ENCODE results near the gene RPL38. TPM values are rescaled to one million over a fixed set of nuclear protein-coding genes. Genes with fewer than 3 reads are reported as not detected.
"Not testable (repeated sequence)": the region's sequence is repeated elsewhere in the genome, so short reads cannot be mapped to it uniquely, and the experiment has no call there.

RPL38 gene
- total RNA-seq, 1 donor from 2014 or later = 1,109 TPM

DNA sequence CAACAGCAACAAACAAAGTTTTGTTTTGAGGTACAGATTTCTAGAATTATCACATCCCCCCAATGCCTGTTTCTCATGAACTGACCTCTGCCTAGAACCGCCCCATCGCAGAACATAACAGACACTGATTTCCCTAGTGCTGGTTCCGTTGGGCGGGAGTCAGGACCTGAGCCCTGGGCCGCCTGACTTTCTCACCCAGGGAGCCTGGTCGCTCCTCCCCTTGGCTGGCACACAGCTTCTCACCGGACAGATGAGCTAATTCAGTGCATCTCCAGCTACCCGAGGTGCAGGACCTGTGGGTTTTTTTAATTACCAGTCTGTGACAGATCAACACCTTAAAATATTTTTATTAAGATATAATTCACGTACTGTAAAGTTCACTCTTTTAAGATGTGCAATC, 20.1 kb upstream of the RPL38 start:
- intact Hi-C loops (cut with micrococcal nuclease) = no loop called here

DNA sequence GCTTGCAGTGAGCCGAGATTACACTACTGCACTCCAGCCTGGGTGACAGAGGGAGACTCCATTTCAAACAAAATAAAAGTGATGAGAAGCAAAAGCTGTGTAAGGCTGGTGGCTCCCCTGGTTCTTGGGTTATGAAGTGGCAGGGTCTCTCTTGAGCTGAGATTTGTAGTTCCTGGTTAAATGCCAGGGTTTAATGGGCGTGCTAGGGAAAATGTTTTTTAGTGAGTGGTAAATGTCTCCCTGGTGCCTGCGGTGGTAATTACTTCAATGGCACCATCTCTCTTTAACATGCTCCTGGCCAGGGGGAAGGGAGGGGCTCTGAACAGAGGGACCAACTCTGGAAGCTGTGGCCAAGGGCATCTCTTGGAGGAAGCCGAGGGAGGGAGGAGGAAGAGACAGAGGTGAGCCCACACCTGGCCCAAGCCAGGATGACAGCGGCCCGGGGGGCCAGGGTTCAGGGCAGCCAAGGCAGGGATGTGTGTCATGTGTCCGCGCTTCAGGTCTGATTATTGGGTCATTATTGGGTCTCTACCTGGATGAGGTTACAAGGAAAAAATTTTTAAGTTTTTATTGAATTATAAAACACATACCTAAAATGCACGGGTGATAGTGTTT, 17.8 kb upstream of the RPL38 start:
- intact Hi-C loops (cut with micrococcal nuclease) = no loop called here

DNA sequence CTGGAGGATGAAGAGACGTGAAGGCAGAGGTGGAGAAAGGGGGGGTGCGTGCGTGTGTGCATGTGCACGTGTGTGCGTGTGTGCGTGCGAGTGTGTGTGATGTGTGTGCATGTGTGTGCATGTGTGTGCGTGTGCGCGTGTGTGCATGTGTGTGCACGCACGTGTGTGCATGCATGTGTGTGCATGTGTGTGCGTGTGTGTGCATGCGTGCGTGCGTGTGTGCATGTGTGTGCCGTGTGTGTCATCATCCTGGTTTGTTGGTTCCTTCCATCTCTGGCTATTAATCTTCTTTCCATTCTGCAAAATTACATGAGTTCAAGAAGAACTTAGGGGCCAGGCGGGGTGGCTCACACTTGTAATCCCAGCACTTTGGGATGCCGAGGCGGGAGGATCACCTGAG, 17.0 kb upstream of the RPL38 start:
- intact Hi-C loops (cut with micrococcal nuclease) = no loop called here

DNA sequence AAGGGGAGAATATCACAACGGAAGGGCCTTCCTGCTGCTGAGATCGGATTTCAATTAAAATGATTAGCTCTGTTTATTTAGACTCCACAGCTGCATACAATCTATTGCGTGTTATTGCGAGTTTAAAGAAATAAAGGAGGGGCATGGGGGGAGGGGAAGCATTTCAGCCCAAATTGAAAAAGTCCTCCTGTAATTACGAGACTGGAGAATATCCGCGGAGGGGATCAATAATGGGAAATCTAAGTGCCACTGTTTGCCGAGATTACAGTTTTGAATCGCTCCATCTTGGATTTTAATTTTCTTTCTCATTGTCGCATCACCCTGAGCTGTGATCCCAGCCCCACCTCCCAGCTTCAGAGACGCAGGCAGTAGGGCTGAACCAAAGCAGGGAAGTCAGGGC, 15.7 kb upstream of the RPL38 start:
- intact Hi-C loops (cut with micrococcal nuclease) = no loop called here

DNA sequence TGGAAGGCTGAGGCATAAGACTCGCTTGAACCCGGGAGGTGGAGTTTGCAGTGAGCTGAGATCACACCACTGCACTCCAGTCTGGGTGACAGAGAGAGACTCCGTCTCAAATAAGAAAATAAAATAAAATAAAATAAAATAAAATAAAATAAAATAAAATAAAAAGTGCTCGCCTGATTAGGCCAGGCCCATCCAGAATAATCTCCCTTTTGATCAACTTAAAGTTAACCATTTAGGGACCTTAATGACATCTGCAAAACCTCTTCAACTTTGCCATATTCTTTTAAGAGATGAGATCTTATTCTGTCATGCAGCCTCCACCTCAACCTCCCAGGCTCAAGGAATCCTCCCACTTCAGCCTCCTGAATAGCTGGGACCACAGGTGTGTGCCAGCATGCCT, 14.8 kb upstream of the RPL38 start:
- intact Hi-C loops (cut with micrococcal nuclease) = not testable (repeated sequence)

DNA sequence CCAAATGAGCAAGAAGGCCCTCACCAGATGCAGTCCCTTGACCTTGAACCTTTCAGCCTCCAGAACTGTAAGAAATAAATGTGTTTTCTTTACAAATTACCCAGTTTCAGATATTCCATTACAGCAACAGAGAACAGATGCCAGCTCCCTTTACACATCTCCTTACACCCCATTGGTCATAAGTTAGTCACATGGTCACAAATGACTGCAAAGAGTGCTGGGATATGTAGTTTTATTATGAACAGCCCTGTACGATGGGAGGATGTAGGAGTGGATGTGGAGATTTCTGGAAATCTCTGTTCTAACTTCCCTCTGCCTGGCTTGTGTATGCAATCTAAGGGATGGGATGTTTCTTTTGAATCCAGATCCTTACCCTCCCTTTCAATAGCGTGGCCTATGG, 13.3 kb upstream of the RPL38 start:
- intact Hi-C loops (cut with micrococcal nuclease) = no loop called here

DNA sequence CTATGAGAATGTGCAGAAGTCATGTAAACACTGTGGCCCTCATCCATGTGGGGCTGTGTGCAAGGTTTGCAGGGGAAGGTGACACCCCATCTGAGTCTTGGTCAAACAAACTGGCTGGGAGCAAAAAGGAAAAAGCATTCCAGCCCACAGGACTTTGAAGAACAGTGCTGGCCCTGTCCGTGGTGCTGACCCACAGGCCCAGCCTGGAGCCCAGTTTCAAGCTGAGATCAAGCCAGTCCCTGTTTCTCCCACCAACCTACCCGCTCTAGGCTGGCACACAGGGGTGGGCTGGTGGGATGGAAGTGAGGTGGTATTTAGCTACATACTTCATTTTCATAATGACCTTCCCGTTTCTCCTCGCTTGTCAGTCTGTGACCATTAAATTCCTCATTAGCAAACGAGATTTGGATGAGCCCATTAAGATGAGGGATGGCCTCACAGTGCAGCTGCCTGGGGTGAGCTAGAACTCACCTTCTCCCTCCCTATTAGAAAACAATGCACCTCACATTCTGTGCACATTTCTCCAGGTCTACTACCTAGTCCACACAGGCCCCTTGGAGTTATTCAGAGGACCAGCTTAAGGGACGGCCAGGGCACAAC, 12.6 kb upstream of the RPL38 start:
- intact Hi-C loops (cut with micrococcal nuclease) = no loop called here

DNA sequence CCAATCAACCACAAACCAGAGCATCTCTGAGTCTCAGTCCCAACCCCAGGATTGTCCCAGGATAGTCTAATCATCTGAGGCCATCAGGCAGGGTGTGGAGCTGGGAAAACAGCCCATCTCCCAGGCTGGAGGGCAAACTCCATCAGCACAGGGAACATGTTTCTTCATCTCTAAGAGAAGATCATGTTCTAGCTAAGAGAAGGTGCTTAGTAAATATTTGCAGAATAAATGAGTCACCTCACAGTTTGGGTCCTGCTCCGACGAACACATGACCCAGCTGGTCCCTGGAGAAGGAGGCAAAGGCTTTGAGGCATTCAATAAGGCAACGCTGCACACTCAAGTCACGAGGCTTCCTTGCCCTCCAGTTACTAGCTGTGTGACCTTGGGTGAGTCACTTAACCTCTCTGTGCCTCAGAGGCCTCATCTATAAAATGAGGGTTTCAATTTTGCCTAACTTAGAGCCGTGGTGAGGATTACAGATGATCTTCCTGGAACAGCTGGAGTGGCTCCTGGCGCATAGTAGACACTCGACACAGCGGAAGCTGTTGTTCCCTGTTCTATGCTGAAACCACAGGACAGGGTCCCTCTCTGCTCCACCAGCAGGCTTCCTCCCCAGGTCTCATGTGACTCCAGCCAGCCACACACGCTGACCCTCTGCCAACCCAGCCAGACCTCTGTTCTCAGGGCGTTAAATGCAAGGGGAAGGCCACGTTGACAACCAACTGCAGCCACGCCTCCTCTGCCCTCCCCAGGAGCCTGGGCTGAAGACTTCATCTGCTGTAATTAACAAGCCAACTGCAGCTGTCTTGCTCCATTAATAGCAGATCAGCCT, 10.3 kb upstream of the RPL38 start:
- intact Hi-C loops (cut with micrococcal nuclease) = no loop called here

DNA sequence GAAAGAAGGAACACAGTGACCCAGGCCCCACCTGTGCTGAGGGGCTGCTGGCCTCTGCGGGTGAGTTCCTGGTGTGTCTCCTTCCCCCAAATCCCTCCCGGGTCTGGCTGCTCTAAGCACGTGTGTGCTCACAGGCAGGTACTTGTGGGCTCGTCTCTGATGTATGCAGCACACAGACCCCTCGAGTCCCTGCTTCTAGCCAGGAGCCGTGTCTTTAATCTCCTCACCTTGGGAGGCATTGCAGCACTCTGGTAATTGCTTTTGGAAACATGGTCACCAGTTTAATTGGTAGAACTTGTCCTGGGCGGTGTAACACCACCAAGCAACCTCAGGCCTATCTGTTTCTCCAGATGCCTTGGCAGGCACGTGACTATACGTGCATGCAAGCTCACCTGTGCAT, 8.8 kb upstream of the RPL38 start:
- intact Hi-C loops (cut with micrococcal nuclease) = no loop called here

DNA sequence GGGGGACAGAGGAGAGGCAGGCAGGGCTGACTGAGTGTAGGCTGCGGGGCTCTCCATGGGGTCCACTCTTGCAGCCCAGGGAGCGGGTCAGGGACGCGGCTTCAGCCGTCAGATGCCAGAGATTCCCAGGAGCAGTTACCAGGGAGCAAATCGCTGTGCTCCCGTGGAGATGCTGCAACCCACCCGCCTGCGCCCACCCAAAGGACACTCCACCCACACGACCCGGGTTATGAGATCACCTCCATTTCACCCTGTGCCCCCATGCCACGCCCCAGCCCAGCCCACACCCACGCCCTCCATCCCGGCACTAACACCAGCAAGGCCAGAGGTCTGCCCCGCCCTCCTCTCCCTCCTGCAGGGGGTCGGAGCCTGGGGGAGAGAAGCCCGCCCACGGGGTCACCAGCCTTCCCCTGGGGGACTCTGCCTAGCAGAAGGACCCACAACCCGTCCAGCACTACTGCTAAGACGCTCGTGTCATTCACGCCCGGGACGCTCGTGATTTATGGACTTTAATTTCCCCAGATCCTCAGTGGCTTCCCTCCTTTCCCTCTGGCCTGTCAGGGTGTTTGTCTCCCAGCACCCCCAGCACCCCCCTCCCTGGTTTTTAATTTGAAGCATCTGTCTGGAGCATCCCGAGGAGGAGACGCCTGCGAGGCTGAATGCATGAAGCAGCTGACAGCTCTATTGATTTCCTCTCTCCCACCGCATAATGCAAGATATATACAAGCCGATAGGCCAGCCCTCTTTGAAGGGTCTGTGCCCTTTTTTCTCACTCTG, 6.7 kb upstream of the RPL38 start:
- intact Hi-C loops (cut with micrococcal nuclease) = no loop called here

DNA sequence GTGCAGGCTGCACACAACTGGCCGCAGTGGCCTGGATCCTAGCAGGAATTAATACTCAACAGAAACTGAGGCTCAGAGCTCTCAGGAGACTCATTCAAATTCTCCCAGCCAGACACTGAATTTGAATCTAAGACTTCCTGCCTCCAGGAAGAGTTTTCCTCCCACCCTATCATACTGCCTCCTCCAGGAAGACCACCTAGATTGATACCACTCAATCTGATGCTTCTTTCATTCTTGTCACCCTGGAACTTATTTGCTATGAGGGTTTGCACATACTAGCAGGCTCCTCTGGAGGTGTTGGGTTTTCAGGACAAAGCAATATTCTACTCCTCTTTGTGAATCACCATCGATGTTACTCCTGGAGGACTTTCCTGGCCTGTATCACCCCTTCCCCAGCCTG, 5.7 kb upstream of the RPL38 start:
- intact Hi-C loops (cut with micrococcal nuclease) = no loop called here

DNA sequence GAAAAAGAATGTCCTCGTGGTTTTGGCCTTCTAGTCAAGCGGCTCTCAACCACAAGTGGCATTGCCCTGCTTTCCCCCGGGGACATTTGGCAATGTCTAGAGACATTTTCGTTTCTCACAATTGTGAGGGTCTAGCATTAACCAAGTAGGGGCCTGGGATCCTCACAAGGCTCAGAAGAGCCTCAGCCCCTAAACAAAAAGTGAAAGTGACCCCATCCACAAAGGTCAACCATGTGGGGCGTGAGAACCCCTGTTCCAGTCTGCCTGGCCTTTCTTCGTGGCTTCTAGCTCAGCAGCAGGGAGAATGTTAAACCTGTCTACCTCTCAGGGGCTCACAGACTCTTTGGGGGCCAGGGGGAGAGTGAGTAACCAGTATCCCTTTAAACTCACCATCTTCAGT, 4.8 kb upstream of the RPL38 start:
- intact Hi-C loops (cut with micrococcal nuclease) = no loop called here

DNA sequence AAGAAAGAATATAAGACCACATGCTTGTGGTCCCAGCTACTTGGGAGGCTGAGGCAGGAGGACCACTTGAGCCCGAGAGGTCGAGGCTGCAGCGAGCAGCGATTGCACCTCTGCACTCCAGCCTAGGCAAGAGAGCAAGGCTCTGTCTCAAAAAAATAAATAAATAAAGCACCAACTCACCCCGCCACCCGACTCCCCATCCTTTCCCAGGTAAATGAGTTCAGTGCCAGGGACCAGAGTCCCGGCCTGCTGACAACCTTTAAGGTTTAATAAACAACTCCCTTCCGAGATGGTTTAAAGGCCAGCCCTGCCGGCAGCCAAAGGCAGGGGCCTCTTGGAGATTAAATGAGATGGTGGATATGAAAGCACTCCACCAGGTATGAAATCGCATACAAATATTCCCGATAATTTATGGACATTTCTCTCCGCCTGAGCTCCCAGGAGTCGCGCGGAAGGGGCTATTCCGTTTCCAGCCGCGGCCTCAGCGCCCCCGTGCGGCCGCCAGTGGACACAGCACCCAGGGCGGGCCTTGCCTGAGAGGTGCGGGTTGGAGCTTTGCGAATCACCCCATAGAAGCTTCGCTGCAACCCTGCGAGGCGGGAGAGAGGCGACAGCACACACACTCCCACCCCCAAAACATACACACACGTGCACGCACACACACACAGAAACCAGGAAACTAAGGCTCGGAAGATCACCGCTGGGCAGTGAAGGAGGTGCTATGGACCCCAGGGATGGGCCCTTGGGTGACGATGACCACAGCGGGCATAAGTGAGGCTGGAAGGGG, 4.0 kb upstream of the RPL38 start:
- intact Hi-C loops (cut with micrococcal nuclease) = loop anchor here (5.0 to 10.0 kb wide), 3 partner anchors 187 to 1007 kb away; partner anchors contain the start of genes CDC42EP4 and COG1

DNA sequence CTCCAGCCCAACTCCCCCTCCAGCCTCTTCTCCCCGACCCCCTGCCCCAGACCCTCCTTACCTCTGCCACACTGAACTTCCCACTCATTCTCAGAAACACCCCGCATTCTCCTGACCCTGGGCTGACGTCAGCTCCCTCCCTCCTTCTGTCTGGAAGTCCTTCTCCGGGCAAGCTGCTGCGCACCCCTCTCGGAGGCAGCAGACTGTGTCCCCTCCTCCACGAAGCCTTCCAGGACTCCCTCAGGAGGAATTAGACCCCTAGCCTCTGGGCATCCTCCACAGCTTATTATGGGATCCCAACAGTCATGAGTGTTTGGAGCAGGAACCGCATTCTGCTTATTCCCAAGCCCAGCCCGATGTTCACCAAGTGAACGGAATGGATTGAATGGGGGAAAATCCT, 3.4 kb upstream of the RPL38 start:
- intact Hi-C loops (cut with micrococcal nuclease) = loop anchor here (5.0 to 10.0 kb wide), 3 partner anchors 188 to 1008 kb away; partner anchors contain the start of genes CDC42EP4 and COG1

DNA sequence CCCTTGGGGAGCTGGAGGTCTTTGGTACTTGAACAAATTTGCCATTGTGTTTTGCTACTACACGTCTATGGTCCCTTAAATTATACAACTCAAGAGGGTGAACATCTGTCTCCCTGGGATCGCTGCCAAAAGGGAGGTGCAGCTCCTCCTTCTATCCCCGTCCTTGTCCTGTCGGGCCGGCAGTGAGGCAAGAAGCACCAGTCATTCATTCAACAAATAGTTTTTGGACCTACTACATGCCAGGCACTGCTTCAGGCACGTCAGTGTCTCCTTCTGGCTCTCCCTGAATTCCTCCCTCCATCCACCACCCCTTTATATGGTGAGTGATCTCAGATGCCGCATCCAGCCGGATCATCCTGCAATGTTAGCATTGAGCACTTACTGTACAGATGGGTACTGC, 2.2 kb upstream of the RPL38 start:
- intact Hi-C loops (cut with micrococcal nuclease) = loop anchor here (5.0 to 10.0 kb wide), 3 partner anchors 189 to 1009 kb away; partner anchors contain the start of genes CDC42EP4 and COG1

DNA sequence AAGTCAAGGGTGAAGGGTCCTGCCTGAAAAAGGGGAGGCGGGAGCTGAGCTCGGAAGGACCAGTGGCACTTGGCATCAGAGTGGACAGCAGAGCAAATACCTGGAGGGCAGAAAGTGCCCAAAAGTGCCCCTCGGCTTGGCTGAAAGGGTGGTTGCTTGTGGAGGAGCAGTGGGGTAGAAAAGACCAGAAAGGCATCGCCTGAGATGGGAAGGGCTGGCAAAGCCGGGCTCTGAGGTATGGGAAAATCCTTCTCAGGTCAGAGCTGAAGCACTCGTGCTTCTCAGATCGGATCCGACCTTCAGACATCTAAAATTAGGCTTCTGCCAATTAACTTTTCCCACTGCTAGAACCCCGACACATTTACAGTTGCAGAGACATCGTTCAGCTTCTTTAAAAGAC, 1.5 kb upstream of the RPL38 start:
- intact Hi-C loops (cut with micrococcal nuclease) = loop anchor here (2.0 to 10.0 kb wide), 4 partner anchors 111 to 1010 kb away; partner anchors contain the start of genes CDC42EP4 and COG1

DNA sequence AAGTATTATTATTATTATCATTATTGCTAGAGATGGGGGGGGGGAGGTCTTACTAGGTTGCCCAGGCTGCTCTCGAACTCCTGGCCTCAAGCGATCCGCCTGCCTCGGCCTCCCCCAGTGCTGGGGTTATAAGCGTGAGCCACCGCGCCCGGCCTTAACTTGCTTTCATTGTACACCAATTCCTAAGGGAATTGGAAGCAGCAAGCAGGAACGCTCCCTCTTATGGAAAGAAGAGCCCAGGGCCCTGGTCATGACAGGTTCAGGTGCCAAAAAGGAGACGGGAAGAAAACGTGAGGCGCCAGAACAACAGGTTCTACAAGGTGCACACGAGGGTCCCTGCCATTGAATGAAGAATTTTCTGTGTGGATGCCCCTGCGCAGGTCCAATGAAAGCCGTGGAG, 540 bp upstream of the RPL38 start:
- intact Hi-C loops (cut with micrococcal nuclease) = loop anchor here (1.0 to 10.0 kb wide), 5 partner anchors 10 to 1011 kb away; partner anchors contain the start of genes CDC42EP4, COG1 and TTYH2

DNA sequence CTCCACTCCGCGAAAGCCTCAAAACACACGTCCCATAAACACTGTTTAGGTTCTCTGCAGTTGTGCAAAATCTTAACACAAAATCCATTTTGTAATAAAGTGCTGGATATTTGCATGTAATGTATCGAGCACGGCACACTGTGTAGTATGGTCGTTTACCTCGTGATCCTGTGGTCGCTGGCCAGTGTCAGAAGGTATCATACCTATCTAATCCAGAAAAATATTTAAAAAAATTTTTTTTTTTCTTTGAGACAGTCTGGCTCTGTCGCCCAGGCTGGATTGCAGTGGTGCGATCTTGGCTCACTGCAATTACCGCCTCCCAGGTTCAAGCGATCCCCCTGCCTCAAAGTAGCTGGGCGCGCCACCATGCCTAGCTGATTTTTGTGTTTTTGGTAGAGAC, 996 bp downstream of the RPL38 start:
- intact Hi-C loops (cut with micrococcal nuclease) = loop anchor here (5.0 to 10.0 kb wide), 3 partner anchors 192 to 1012 kb away; partner anchors contain the start of genes CDC42EP4 and COG1

DNA sequence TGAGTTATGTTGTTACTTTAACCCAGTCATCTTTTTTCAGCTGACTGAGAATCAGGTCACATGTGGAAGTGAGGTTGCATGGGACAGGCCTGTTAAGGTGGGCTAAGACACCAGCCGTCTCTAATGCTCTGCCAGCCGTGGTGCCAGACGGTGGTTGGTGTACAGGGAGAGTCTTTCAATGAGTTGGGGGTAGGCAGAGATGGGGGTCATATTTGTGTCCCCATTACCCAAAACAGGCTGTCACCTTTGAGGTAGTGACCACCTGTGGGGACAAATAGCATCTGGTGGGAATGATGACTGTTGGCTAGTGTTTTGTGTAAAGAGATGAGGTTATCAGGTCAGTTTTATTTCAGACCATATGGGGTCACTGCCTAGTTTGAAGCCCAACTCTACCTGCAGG, 1.8 kb downstream of the RPL38 start:
- intact Hi-C loops (cut with micrococcal nuclease) = loop anchor here (10.0 kb wide), 1 partner anchor 890 kb away; the partner anchor contains the start of gene CDC42EP4

DNA sequence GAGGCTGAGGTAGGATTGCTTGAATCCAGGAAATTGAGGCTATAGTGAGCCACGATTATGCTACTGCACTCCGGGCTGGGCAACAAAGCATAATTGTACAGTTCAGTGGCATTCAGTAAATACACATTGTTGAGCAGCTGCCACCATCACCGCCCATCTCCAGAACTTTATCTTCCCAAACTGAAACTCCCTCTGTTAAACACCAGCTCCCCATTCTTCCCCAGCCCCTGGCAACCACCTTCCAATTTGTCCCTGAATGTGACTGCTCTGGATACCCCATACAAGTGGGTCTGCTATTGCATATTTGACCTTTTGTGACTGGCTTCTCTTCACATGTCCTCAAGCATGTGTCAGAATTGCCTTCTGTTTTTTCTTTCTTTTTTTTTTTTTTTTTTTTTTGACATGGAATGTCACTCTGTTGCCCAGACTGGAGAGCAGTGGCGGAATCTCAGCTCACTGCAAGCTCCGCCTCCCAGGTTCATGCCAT, 2.9 kb downstream of the RPL38 start:
- intact Hi-C loops (cut with micrococcal nuclease) = loop anchor here (10.0 kb wide), 1 partner anchor 892 kb away; the partner anchor contains the start of gene CDC42EP4

Data from T-helper 2 cell treated with Interferon-gamma antibody and Interleukin-4, amounts not matched to agents 100 ng/mL and 5 ng/mL, for 36 hours (primary cell).